Spleen (tissue), 11 donors: ENCODE results near the gene YPEL1. TPM values are rescaled to one million over a fixed set of nuclear protein-coding genes. Genes with fewer than 3 reads are reported as not detected.

Source experiments
- DNase-seq: peaks from one replicate; pipeline ENCODE4 v3.0.0-alpha.2; 2020
- H3K27ac ChIP-seq, 8 donors: fragments of 200-600 bp; sonication (generic) in 7 of 8; 1 replicate in 4 of 8; 2 replicates in 4 of 8; pipeline versions ENCODE4 v1.5.0 to v1.8.0; 2016 to 2021; ENCODE audit warnings: inconsistent platforms in 4 of 8, mild to moderate bottlenecking in 4 of 8, moderate library complexity in 1 of 8
- H3K27me3 ChIP-seq, 7 donors: fragments of 200-600 bp; sonication (generic) in 6 of 7; replicated peaks in 1 of 7; 1 replicate in 4 of 7; 2 replicates in 3 of 7; pipeline versions ENCODE4 v1.5.0 to v1.8.0; 2016 to 2021; ENCODE audit warnings: inconsistent platforms in 3 of 7, mild to moderate bottlenecking in 1 of 7
- H3K36me3 ChIP-seq, 6 donors: fragments of 200-600 bp; sonication (generic) in 5 of 6; 1 replicate in 4 of 6; 2 replicates in 2 of 6; pipeline versions ENCODE4 v1.5.0 to v1.8.0; 2016 to 2021; ENCODE audit warnings: inconsistent platforms in 2 of 6
- H3K4me1 ChIP-seq, 6 donors: fragments of 200-600 bp; sonication (generic) in 5 of 6; 1 replicate in 3 of 6; 2 replicates in 3 of 6; pipeline versions ENCODE4 v1.5.0 to v1.8.0; 2016 to 2021; ENCODE audit warnings: inconsistent platforms in 3 of 6
- H3K4me3 ChIP-seq, 8 donors: fragments of 200-600 bp; sonication (generic) in 7 of 8; 1 replicate in 4 of 8; 2 replicates in 4 of 8; pipeline versions ENCODE4 v1.5.0 to v1.8.0; 2016 to 2021; ENCODE audit warnings: inconsistent platforms in 4 of 8, mild to moderate bottlenecking in 4 of 8, moderate library complexity in 2 of 8
- H3K9me3 ChIP-seq, 8 donors: fragments of 200-600 bp; sonication (generic) in 7 of 8; 1 replicate in 4 of 8; 2 replicates in 4 of 8; pipeline versions ENCODE4 v1.5.0 to v1.8.0; 2016 to 2021; ENCODE audit warnings: inconsistent platforms in 4 of 8
- CTCF ChIP-seq, 11 experiments: fragments of 200-600 bp in 7 of 11; fragments of 450-650 bp in 4 of 11; sonication (generic) in 4 of 11; IDR thresholded peaks in 8 of 11; conservative IDR thresholded peaks in 3 of 11; 1 replicate in 7 of 11; 2 replicates in 4 of 11; pipeline versions ENCODE4 v1.4.0 to v1.8.0; 2016 to 2021; ENCODE audit warnings: antibody characterized with exemption in 11 of 11, inconsistent platforms in 4 of 11, mild to moderate bottlenecking in 1 of 11
- POLR2A ChIP-seq, 3 donors: fragments of 450-650 bp; IDR thresholded peaks; one replicate each; pipeline ENCODE4 v1.5.1; 2017; ENCODE audit warnings: antibody characterized with exemption in 3 of 3, mild to moderate bottlenecking in 1 of 3
- POLR2AphosphoS5 ChIP-seq, 3 donors: sonication (generic); formaldehyde crosslinking; IDR thresholded peaks; one replicate each; pipeline ENCODE4 v1.5.1; 2017; ENCODE audit warnings: antibody characterized with exemption in 3 of 3
- WGBS, 5 donors: extraction: QIAGEN DNeasy Blood & Tissue Kit in 3 of 5; methylation state at CpG; one replicate each; pipeline versions ENCODE4 v1.1.5 to v1.1.7; 2013 to 2018; 5-methylcytosine and 5-hydroxymethylcytosine counted together
- intact Hi-C: fragments of 100-400 bp; cut with DNase I; formaldehyde crosslinking; loops from one replicate; pipeline ENCODE4 v1.15.0; 2023; ENCODE audit warnings: low total_unique reads
- polyA plus RNA-seq, 3 donors: library from polyadenylated mRNA; stranded (reverse); fragments of 200-250 nt; gene quantifications; one replicate each; pipeline ENCODE4 v1.2.1, GENCODE V29; 2013
- total RNA-seq, 7 donors: library from RNA; depleted of rRNA in 3 of 7; stranded (reverse); fragments of >200 nt in 3 of 7; fragmentation: NEBNext Ultra II Directional in 4 of 7; extraction: Animal tissue kit (Norgen Biotek cat#: 25700) in 4 of 7; gene quantifications; one replicate each; pipeline versions ENCODE4 v1.1.0 to v1.2.1, GENCODE V29; 2016 to 2021
- donor health status: healthy with polysubstance abuse.
- donor health status: DM: no; HTN: no; CAD: no; lungs with moderate emphysema.
- donor health status: DM: no; HTN: no; CAD: no.
- donor health status: Bipolar disorder and iron deficiency.
- donor health status: healthy.
- donor health status: DM: no; HTN: no; CAD: no.
- donor health status: DM: yes; HTN: yes; CAD: no.

The YPEL1 gene
- total and polyA plus RNA-seq, 10 donors = 4.8 to 21.3 (median 11.0) TPM

GRCh38 chr22:21700822-21701221 lies 34.8 kb downstream of the YPEL1 start:
- intact Hi-C loops = no loop called here
- WGBS, 5 donors = 89 to 96% (median 92%) methylated on average over 6 of the region's 6 CpGs
- H3K27me3 ChIP-seq = no peaks in the 10 kb centered on the region
- H3K4me1 ChIP-seq = peaks cover 0 to 13% (median 4%) of the 10 kb centered on the region in 6 donors
- TF ChIP-seq POLR2AphosphoS5 (IDR thresholded peaks at IDR 0.05) = no peak
- no peak for TF ChIP-seq CTCF (IDR thresholded peaks at IDR 0.05 in 8 of 11, conservative IDR thresholded peaks at IDR 0.05 in 3 of 11)
- no peak for TF ChIP-seq POLR2A (IDR thresholded peaks at IDR 0.05)
- no peaks in the 10 kb centered on the region for H3K9me3 ChIP-seq
- H3K27ac ChIP-seq = no peak overlapping the region
- DNase-seq = no peak
- no peak overlapping the region for H3K4me3 ChIP-seq
- H3K36me3 ChIP-seq = peaks cover 0 to 89% (median 51%) of the 10 kb centered on the region in 6 donors

- whole genome bisulfite sequencing, 5 donors = 93 to 99% (median 96%) methylated on average over 3 of the region's 3 CpGs
- H3K4me1 ChIP-seq = peaks cover 0 to 13% (median 4%) of the 10 kb centered on the region in 6 donors
- peaks cover 0 to 96% (median 63%) of the 10 kb centered on the region in 6 donors for H3K36me3 ChIP-seq
- no peak overlapping the region for H3K4me3 ChIP-seq
- H3K9me3 ChIP-seq = no peaks in the 10 kb centered on the region
- no peak overlapping the region for H3K27ac ChIP-seq
- no peak for DNase-seq
- no peaks in the 10 kb centered on the region for H3K27me3 ChIP-seq
- no peak for TF ChIP-seq CTCF (IDR thresholded peaks at IDR 0.05 in 8 of 11, conservative IDR thresholded peaks at IDR 0.05 in 3 of 11)
- TF ChIP-seq POLR2A (IDR thresholded peaks at IDR 0.05) = no peak
- intact Hi-C loops = no loop called here
Measured at GRCh38 chr22:21699643-21700042, 36.0 kb downstream of the YPEL1 start.

GRCh38 chr22:21698430-21699329 lies 36.9 kb downstream of the YPEL1 start:
- H3K27ac ChIP-seq = peak overlapping the region in 5 of 8 donors; percentile 17 to 44 (median 31)
- peaks cover 0 to 13% (median 4%) of the 10 kb centered on the region in 6 donors for H3K4me1 ChIP-seq
- no peak overlapping the region for H3K4me3 ChIP-seq
- no peaks in the 10 kb centered on the region for H3K9me3 ChIP-seq
- H3K27me3 ChIP-seq = no peaks in the 10 kb centered on the region
- DNase-seq = no peak
- H3K36me3 ChIP-seq = peaks cover 0 to 100% (median 73%) of the 10 kb centered on the region in 6 donors
- intact Hi-C loops = no loop called here
- TF ChIP-seq POLR2A (IDR thresholded peaks at IDR 0.05) (no peak), CTCF (IDR thresholded peaks at IDR 0.05 in 8 of 11, conservative IDR thresholded peaks at IDR 0.05 in 3 of 11) (no peak), POLR2AphosphoS5 (IDR thresholded peaks at IDR 0.05) (peak; percentile 57 to 79 (median 70))
- WGBS, 5 donors = 68 to 88% (median 79%) methylated on average over 15 to 22 of the region's 22 CpGs

- TF ChIP-seq CTCF (IDR thresholded peaks at IDR 0.05 in 8 of 11, conservative IDR thresholded peaks at IDR 0.05 in 3 of 11) = no peak
- no peak for TF ChIP-seq POLR2AphosphoS5 (IDR thresholded peaks at IDR 0.05)
- no peak for TF ChIP-seq POLR2A (IDR thresholded peaks at IDR 0.05)
- intact Hi-C loops = no loop called here
- H3K27ac ChIP-seq = no peak overlapping the region
- H3K36me3 ChIP-seq = peaks cover 0 to 100% (median 79%) of the 10 kb centered on the region in 6 donors
- H3K9me3 ChIP-seq = no peaks in the 10 kb centered on the region
- peaks cover 0 to 13% (median 4%) of the 10 kb centered on the region in 6 donors for H3K4me1 ChIP-seq
- H3K27me3 ChIP-seq = no peaks in the 10 kb centered on the region
- H3K4me3 ChIP-seq = no peak overlapping the region
- DNase-seq = no peak
Measured at GRCh38 chr22:21697880-21698279, 37.7 kb downstream of the YPEL1 start.
